CD4-positive, alpha-beta T cell treated with Interleukin-12 subunit alpha and Interleukin-12 subunit beta, for 1 hour (primary cell): Measurements from ENCODE around the gene ARHGAP22.

Experiments used
- DNase-seq: peaks from one replicate; pipeline ENCODE4 v3.0.0-alpha.2; 2020

The ARHGAP22 gene

GRCh38 chr10:48550071-48550691 lies 54.7 kb downstream of the ARHGAP22 start:
- no peak for DNase-seq

- DNase-seq: no peak
These were observed 55.6 kb downstream of the ARHGAP22 start for GRCh38 chr10:48549236-48549635.

GRCh38 chr10:48548531-48549135 lies 56.2 kb downstream of the ARHGAP22 start:
- no peak for DNase-seq

GRCh38 chr10:48547981-48548380 lies 56.9 kb downstream of the ARHGAP22 start:
- DNase-seq: no peak

GRCh38 chr10:48547061-48547895 lies 57.6 kb downstream of the ARHGAP22 start:
- DNase-seq: no peak

- no peak for DNase-seq
These were observed 59.3 kb downstream of the ARHGAP22 start for GRCh38 chr10:48545462-48546145.

DNA sequence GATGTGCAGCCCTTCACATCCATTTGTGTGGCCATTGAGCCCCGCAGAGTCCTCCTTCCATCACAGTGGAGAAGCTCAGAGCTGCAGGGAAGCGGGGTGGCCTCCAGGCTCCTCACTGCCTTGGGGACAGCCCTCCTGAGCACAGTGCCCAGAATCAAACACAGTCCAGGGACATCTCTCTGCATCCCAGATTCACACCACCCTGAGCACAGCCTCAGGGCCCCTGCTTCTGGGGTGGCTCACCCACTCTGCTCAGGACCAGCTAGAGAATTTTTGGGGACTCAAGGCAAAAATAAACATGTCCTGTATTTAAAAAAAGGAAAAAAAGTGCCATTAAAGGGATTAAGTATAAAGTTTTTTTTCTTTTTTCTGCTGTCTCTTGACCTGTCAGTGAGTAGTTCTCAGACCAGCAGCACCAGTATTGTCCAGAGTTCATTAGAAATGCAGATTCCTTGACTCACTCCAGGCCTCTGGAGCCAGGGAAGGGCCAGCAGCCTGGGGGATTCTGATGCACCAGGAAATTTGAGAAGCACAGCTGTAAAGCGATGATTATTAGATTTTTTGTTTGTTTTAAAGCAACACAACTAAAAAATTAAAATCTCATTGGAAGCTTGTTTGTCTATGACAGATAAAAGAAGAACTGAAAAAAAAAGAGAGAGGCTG lies 61.6 kb downstream of the ARHGAP22 start:
- DNase-seq: no peak

DNA sequence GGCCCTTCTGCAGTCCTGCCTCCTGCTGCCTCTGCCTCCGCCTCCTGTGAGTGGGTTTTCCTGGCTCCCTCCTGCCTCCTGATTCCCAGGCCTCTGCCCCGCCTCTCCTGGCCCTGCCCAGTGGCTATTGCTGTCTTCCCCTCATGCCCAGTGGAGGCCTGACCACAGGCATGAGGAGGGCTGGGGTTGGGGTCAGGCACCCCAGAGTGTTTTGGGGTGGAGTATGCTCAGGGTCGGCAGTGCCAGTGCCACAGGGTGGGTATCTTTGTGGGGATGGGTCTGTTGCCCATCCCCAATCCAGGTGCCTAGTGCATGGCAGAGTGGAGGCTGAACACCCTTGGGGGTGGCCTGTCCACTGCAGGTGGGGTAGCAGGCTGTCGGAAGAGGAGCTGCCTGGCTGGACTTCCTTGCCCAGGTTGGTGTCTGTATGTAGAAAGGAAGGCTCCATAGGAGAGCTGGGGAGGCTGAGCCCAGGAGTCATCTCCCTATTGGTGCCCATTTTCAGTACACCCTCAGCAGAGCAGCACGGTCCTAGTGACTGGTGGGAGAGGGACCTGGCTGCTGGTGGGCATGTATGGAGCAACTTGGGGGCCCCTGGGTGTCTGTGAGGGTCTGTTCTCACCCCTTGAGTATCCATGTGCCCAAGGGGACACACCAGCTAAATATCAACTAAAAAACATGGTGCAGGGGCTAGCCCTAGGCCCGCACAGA lies 62.2 kb downstream of the ARHGAP22 start:
- DNase-seq: no peak

- DNase-seq: no peak
These were observed 63.6 kb downstream of the ARHGAP22 start for GRCh38 chr10:48541144-48541795.

DNA sequence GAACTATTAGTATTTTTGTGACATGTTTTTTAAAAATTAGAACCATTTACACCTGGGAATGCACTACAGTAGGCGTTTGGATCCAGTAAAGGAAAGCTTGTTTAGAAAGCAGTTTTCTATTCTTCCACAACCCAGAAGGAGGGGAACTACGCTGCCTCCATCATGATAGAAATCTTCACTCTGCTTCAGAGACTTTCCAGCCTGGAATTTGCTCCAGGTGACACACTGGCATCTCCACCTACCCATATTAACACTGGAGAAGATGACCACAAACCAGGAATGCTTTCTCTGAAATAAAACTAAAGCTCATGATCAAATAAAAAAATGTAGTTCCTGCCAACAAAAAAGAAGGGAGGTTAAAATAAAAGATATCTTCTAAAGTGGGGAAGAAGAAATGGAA lies 66.3 kb downstream of the ARHGAP22 start:
- no peak for DNase-seq

DNA sequence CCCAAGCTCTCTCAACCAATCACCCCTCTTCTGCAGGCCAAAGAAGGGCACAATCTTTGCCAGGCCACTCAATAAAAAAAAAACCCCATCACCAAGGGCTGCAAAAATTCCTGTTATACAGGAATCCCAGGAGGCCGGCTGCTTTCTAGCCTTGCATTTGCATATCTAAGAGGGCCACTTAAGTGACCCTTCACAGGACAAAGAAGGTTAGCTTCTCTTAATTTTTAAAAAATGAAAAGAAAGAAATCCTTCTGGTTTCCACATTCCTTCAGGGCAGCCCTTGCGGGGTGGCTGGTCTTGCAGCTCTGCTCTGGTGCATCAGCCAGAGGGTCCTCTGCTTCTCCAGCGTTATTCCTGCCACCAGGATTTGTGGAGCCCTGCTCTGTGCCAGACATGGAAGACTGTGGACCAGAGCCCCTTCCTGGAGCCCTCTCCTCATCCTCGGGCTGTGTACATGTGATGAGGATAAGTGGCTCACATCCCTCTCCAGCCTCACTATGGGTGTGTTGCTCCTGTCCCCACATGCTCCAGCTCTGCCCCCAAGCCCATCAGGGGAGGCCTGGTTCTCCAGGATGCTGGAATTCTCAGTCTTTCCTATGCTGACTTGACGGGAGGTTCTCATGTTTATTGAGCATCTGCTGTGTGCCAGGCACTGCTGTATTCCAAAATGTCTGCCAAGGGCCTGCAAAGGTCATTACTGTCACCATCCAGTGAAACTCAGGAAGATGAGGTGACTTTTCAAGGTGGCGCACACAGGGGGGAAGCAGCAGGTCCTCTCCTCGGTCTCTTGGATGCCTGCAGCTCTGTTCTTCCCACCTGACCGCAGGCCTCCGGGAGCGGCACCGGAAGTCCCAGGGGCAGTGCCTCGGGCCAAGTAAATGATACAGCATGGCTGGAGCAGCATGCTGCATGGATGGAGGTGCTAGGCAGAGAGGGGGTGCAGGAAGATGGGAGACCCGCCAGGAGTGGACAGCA lies 67.7 kb downstream of the ARHGAP22 start:
- DNase-seq: no peak

- DNase-seq: no peak
These were observed 68.7 kb downstream of the ARHGAP22 start for GRCh38 chr10:48536156-48536500.

DNA sequence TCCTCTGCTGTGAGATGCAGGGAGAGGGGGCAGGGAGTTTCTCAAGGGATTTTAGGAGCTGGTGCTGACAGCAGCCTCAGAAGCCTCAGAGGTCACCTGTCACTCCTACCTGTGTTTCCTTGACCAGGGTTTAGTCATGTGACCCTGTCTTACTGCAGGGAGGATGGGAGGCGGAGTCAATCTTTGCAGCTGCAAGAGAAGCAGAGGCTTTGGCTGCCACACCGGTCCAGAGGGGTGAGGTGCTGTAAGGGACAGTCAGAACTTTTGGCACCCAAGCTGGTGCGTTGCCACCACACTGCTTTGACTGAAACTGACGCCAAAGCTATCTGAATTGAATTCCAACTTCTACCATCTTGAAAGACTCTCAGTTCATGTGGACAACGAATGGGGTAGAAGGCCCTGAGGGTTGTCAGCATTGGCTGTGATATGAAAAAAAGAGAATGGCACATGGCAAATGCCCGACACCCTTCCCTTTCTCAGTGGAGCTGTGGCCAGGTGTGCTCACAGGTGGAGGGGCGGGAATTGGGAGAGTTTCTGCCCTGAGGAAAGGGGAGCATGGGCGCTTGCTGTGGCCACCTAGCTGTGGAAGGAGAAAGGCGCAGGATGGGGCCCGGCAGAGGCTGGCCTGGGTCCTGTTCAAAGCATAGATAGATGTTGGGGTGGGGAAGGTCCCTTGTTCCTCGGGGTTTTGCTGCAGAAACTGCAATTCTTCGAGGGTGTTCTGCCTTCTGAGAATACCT lies 69.3 kb downstream of the ARHGAP22 start:
- DNase-seq: no peak

DNA sequence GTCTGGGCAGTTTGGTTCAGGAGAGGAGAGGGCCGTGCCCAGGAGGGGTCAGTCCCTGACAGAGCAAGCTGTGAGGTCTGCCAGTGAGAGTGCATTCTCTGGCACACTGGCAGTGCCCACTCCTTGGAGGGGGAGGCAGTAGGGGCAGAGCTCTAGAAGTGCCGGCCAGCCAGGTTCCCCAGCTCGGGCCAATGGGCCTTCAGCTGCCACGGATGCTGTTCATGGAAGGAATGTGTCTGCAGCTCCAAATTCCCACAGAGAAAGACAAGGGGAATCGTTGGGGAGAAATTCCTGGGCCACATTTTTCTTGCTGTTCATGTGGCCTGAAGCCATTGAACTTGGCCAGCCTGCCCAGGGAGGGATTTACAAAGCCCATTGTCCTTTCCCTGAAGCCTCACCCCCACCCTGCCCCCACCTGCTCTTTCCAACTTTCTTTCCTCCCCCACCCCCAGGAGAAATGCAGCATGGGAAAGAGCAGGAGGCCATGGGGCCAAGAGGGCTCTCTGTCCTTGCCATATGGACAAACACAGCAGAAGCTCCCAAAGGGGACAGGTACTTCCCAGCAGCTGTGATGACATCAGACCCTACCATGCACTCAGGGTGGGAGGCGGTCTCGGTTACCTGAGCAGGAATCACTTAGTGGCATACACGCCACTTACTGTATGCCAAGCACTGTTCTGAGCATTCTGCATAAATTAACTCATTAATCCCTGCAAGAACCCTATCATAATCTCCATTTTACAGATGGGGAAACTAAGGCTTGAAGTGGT lies 70.7 kb downstream of the ARHGAP22 start:
- no peak for DNase-seq

DNA sequence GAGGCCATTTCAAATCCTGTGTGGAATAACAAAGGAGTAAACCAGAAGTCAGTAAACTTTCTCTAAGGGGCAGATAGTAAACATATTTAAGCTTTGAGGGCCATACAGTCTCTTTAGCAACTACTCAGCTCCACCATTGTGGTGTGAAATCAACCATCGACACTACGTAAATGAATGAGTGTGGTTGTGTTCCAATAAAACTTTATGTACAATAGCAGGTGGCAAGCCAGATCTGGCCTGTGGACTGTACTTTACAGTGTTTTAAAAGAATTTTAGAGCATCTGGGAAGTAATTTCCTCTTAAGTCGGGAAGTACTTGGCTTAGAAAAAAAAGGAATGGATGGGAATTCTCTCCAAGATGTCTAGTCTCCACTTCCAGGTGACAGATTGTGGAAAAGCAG lies 71.3 kb downstream of the ARHGAP22 start:
- DNase-seq: no peak

DNA sequence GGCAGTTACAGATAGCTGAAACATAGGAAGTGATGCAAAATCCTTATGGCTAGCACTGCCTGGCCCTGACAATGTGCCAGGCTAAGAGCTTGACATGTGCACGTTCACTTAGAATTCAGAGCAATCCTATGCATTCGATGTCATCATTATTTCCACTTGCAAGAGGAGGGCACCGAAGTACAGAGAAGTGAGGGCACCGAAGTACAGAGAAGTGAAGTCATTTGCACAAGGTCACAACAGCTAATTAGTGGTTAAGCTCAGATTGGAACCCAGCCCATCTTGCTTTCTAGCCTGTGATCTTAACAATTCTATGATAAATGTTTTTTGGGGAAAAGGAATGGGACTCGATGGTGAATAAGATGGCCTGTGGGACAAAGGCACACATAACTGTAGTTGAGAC lies 73.4 kb downstream of the ARHGAP22 start:
- no peak for DNase-seq

- no peak for DNase-seq
These were observed 75.5 kb downstream of the ARHGAP22 start for GRCh38 chr10:48529331-48529730.

GRCh38 chr10:48527756-48528155 lies 77.1 kb downstream of the ARHGAP22 start:
- no peak for DNase-seq
